GM23338 (cell line): ENCODE measurements around the gene RBM46. TPM values are rescaled to one million over a fixed set of nuclear protein-coding genes. Genes with fewer than 3 reads are reported as not detected.

Source experiments
- ATAC-seq: fragments of 200-7000 bp; cut with Tn5 transposase; 3 replicates; pipeline ENCODE4 v1.9.1; 2020
- DNase-seq: peaks from one replicate; pipeline ENCODE4 v3.0.0-alpha.2; 2015; ENCODE audit warnings: low spot score
- H2AFZ ChIP-seq: fragments of 200-600 bp; sonication (generic); 2 replicates; pipeline ENCODE4 v1.8.0; 2016; ENCODE audit warnings: antibody characterized with exemption, mild to moderate bottlenecking, moderate library complexity
- H3F3A ChIP-seq: fragments of 200-600 bp; sonication (generic); replicated peaks from 2 replicates; pipeline ENCODE4 v1.8.0; 2017; ENCODE audit warnings: antibody characterized with exemption, mixed run types, low read depth
- H3K27ac ChIP-seq: fragments of 200-600 bp; sonication (generic); 2 replicates; pipeline ENCODE4 v1.6.1; 2016; ENCODE audit warnings: low read depth
- H3K27me3 ChIP-seq: fragments of 200-600 bp; sonication (generic); 2 replicates; pipeline ENCODE4 v1.8.0; 2016; ENCODE audit warnings: mild to moderate bottlenecking, mixed run types, moderate library complexity; ENCODE audit not compliant: insufficient read depth
- H3K36me3 ChIP-seq: fragments of 200-600 bp; sonication (generic); 2 replicates; pipeline ENCODE4 v1.8.0; 2016; ENCODE audit warnings: mild to moderate bottlenecking; ENCODE audit not compliant: insufficient read depth
- H3K4me1 ChIP-seq: fragments of 200-600 bp; sonication (generic); 2 replicates; pipeline ENCODE4 v1.8.0; 2016; ENCODE audit warnings: mild to moderate bottlenecking, moderate library complexity; ENCODE audit not compliant: insufficient read depth
- H3K4me2 ChIP-seq: fragments of 200-600 bp; sonication (generic); 2 replicates; pipeline ENCODE4 v1.7.1; 2017; ENCODE audit warnings: mixed run types
- H3K4me3 ChIP-seq: fragments of 200-600 bp; sonication (generic); 2 replicates; pipeline ENCODE4 v1.6.1; 2016; ENCODE audit warnings: mixed run types
- H3K79me2 ChIP-seq: fragments of 200-600 bp; sonication (generic); replicated peaks from 2 replicates; pipeline ENCODE4 v1.8.0; 2017; ENCODE audit warnings: mild to moderate bottlenecking; ENCODE audit not compliant: insufficient read depth
- H3K9me2 ChIP-seq: fragments of 200-600 bp; sonication (generic); 2 replicates; pipeline ENCODE4 v1.8.0; 2017; ENCODE audit not compliant: insufficient read depth
- H4K20me1 ChIP-seq: fragments of 200-600 bp; sonication (generic); replicated peaks from 2 replicates; pipeline ENCODE4 v1.8.0; 2017; ENCODE audit warnings: mild to moderate bottlenecking; ENCODE audit not compliant: insufficient read depth
- H3K27ac Mint-ChIP-seq: 2 replicates; pipeline ENCODE4 v1.8.0; 2020; ENCODE audit warnings: inconsistent platforms, mild to moderate bottlenecking, moderate library complexity, mixed read lengths
- H3K27me3 Mint-ChIP-seq: 3 replicates; pipeline ENCODE4 v1.8.0; 2022; ENCODE audit warnings: low read depth, mild to moderate bottlenecking, moderate library complexity, mixed read lengths, inconsistent platforms; ENCODE audit not compliant: insufficient read depth, poor library complexity
- H3K36me3 Mint-ChIP-seq: 3 replicates; pipeline ENCODE4 v1.8.0; 2021; ENCODE audit warnings: low read depth, mild to moderate bottlenecking, inconsistent platforms, moderate library complexity, mixed read lengths
- H3K4me1 Mint-ChIP-seq: 3 replicates; pipeline ENCODE4 v1.8.0; 2020; ENCODE audit warnings: mild to moderate bottlenecking, inconsistent platforms, mixed read lengths
- H3K4me3 Mint-ChIP-seq: 3 replicates; pipeline ENCODE4 v1.8.0; 2021; ENCODE audit warnings: moderate library complexity, mild to moderate bottlenecking, inconsistent platforms, mixed read lengths
- H3K9me3 Mint-ChIP-seq: 3 replicates; pipeline ENCODE4 v1.8.0; 2020; ENCODE audit warnings: moderate library complexity, mild to moderate bottlenecking, inconsistent platforms, mixed read lengths
- CREB1 ChIP-seq: fragments of 250-450 bp; sonication (Bioruptor Pico); IDR thresholded peaks from 2 replicates; pipeline ENCODE4 v1.5.0; 2020; ENCODE audit warnings: low read depth, mild to moderate bottlenecking, moderate library complexity
- EZH2 ChIP-seq: fragments of 200-600 bp; sonication (generic); IDR thresholded peaks from one replicate; pipeline ENCODE4 v1.8.0; 2017; ENCODE audit warnings: antibody characterized with exemption, mild to moderate bottlenecking, low read depth; ENCODE audit not compliant: unreplicated experiment
- POLR2AphosphoS5 ChIP-seq: IDR thresholded peaks from 2 replicates; pipeline ENCODE4 v1.6.1; 2016; ENCODE audit warnings: antibody characterized with exemption, low read depth
- STAT1 ChIP-seq: IDR thresholded peaks from one replicate; pipeline ENCODE4 v1.6.1; 2016; ENCODE audit warnings: antibody characterized with exemption; ENCODE audit not compliant: unreplicated experiment
- ZNF114 ChIP-seq: fragments of 250-450 bp; sonication (Bioruptor Pico); IDR thresholded peaks from 2 replicates; pipeline ENCODE4 v1.5.0; 2020; ENCODE audit warnings: mild to moderate bottlenecking, moderate library complexity
- ZNF331 ChIP-seq: fragments of 250-450 bp; sonication (Bioruptor Pico); IDR thresholded peaks from 2 replicates; pipeline ENCODE4 v1.5.0; 2020; ENCODE audit warnings: low read depth, mild to moderate bottlenecking, moderate library complexity
- polyA plus RNA-seq: library from polyadenylated mRNA; unstranded; fragments of >200 nt; fragmentation: Nextera tagmentation; extraction: Ambion mirVana; gene quantifications from 2 replicates; pipeline ENCODE4 v1.2.1, GENCODE V29; 2016
- total RNA-seq: library from RNA; depleted of rRNA; stranded (reverse); fragments of >200 nt; shearing (Covaris generic); gene quantifications from 2 replicates; pipeline ENCODE4 v1.2.3, GENCODE V29; 2014
- TF ChIP-seq, protein P1 (sequence below): fragments of 250-450 bp; sonication (Bioruptor Pico); IDR thresholded peaks from 2 replicates; pipeline ENCODE4 v1.5.0; 2020; ENCODE audit warnings: mild to moderate bottlenecking, moderate library complexity
- TF ChIP-seq, protein P2 (sequence below): IDR thresholded peaks from 2 replicates; pipeline ENCODE4 v1.6.1; 2016; ENCODE audit warnings: antibody characterized with exemption
- TF ChIP-seq, protein P3 (sequence below): IDR thresholded peaks from one replicate; pipeline ENCODE4 v1.6.1; 2018; ENCODE audit warnings: antibody characterized with exemption; ENCODE audit not compliant: unreplicated experiment

The RBM46 gene
- total and polyA plus RNA-seq, 2 experiments from 2014 or later, result 22.9 to 42.4 TPM

DNA sequence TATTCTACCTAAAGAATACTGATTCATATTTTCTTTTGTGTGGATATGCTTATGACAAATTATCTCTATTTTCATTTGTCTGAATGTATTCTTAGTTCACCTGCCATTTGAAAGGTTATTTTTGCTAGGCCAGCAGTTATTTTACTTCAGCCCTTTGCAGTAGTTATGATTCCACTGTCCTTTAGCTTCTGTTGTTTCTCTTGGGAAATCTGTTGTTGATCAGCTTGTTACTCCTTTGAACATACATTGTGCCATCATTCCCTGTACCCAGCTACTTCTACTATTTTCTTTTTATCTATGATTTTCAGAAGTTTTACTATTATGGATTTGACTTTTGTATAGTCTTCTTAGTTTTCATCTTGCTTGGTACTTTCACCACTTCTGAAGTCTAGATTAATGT is 37.2 kb downstream of the RBM46 start:
- DNase-seq, result no peak
- H3K4me1 ChIP-seq, result no peaks in the 10 kb centered on the region
- no peaks in the 10 kb centered on the region for H3F3A ChIP-seq
- H3K4me3 ChIP-seq, result no peak overlapping the region
- H3K27ac Mint-ChIP-seq, result no peak overlapping the region
- H4K20me1 ChIP-seq, result no peaks in the 10 kb centered on the region
- no peaks in the 10 kb centered on the region for H3K27me3 ChIP-seq
- no peak overlapping the region for H3K4me2 ChIP-seq
- H2AFZ ChIP-seq, result no peak overlapping the region
- H3K79me2 ChIP-seq, result no peaks in the 10 kb centered on the region
- H3K36me3 Mint-ChIP-seq, result no peaks in the 10 kb centered on the region
- ATAC-seq, result no peak
- H3K27ac ChIP-seq, result no peak overlapping the region
- TF ChIP-seq, protein P1, sequence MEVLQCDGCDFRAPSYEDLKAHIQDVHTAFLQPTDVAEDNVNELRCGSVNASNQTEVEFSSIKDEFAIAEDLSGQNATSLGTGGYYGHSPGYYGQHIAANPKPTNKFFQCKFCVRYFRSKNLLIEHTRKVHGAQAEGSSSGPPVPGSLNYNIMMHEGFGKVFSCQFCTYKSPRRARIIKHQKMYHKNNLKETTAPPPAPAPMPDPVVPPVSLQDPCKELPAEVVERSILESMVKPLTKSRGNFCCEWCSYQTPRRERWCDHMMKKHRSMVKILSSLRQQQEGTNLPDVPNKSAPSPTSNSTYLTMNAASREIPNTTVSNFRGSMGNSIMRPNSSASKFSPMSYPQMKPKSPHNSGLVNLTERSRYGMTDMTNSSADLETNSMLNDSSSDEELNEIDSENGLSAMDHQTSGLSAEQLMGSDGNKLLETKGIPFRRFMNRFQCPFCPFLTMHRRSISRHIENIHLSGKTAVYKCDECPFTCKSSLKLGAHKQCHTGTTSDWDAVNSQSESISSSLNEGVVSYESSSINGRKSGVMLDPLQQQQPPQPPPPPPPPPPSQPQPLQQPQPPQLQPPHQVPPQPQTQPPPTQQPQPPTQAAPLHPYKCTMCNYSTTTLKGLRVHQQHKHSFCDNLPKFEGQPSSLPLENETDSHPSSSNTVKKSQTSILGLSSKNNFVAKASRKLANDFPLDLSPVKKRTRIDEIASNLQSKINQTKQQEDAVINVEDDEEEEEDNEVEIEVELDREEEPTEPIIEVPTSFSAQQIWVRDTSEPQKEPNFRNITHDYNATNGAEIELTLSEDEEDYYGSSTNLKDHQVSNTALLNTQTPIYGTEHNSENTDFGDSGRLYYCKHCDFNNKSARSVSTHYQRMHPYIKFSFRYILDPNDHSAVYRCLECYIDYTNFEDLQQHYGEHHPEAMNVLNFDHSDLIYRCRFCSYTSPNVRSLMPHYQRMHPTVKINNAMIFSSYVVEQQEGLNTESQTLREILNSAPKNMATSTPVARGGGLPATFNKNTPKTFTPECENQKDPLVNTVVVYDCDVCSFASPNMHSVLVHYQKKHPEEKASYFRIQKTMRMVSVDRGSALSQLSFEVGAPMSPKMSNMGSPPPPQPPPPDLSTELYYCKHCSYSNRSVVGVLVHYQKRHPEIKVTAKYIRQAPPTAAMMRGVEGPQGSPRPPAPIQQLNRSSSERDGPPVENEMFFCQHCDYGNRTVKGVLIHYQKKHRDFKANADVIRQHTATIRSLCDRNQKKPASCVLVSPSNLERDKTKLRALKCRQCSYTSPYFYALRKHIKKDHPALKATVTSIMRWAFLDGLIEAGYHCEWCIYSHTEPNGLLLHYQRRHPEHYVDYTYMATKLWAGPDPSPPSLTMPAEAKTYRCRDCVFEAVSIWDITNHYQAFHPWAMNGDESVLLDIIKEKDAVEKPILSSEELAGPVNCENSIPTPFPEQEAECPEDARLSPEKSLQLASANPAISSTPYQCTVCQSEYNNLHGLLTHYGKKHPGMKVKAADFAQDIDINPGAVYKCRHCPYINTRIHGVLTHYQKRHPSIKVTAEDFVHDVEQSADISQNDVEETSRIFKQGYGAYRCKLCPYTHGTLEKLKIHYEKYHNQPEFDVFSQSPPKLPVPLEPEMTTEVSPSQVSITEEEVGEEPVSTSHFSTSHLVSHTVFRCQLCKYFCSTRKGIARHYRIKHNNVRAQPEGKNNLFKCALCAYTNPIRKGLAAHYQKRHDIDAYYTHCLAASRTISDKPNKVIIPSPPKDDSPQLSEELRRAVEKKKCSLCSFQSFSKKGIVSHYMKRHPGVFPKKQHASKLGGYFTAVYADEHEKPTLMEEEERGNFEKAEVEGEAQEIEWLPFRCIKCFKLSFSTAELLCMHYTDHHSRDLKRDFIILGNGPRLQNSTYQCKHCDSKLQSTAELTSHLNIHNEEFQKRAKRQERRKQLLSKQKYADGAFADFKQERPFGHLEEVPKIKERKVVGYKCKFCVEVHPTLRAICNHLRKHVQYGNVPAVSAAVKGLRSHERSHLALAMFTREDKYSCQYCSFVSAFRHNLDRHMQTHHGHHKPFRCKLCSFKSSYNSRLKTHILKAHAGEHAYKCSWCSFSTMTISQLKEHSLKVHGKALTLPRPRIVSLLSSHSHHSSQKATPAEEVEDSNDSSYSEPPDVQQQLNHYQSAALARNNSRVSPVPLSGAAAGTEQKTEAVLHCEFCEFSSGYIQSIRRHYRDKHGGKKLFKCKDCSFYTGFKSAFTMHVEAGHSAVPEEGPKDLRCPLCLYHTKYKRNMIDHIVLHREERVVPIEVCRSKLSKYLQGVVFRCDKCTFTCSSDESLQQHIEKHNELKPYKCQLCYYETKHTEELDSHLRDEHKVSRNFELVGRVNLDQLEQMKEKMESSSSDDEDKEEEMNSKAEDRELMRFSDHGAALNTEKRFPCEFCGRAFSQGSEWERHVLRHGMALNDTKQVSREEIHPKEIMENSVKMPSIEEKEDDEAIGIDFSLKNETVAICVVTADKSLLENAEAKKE (CRISPR knock-in tag), result no peak
- TF ChIP-seq, protein P2, sequence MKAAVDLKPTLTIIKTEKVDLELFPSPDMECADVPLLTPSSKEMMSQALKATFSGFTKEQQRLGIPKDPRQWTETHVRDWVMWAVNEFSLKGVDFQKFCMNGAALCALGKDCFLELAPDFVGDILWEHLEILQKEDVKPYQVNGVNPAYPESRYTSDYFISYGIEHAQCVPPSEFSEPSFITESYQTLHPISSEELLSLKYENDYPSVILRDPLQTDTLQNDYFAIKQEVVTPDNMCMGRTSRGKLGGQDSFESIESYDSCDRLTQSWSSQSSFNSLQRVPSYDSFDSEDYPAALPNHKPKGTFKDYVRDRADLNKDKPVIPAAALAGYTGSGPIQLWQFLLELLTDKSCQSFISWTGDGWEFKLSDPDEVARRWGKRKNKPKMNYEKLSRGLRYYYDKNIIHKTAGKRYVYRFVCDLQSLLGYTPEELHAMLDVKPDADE, result no peak
- TF ChIP-seq ZNF331 (CRISPR knock-in tag) (no peak), CREB1 (CRISPR knock-in tag) (no peak), STAT1 (no peak), EZH2 (no peak), ZNF114 (CRISPR knock-in tag) (no peak), POLR2AphosphoS5 (no peak)
- TF ChIP-seq, protein P3, sequence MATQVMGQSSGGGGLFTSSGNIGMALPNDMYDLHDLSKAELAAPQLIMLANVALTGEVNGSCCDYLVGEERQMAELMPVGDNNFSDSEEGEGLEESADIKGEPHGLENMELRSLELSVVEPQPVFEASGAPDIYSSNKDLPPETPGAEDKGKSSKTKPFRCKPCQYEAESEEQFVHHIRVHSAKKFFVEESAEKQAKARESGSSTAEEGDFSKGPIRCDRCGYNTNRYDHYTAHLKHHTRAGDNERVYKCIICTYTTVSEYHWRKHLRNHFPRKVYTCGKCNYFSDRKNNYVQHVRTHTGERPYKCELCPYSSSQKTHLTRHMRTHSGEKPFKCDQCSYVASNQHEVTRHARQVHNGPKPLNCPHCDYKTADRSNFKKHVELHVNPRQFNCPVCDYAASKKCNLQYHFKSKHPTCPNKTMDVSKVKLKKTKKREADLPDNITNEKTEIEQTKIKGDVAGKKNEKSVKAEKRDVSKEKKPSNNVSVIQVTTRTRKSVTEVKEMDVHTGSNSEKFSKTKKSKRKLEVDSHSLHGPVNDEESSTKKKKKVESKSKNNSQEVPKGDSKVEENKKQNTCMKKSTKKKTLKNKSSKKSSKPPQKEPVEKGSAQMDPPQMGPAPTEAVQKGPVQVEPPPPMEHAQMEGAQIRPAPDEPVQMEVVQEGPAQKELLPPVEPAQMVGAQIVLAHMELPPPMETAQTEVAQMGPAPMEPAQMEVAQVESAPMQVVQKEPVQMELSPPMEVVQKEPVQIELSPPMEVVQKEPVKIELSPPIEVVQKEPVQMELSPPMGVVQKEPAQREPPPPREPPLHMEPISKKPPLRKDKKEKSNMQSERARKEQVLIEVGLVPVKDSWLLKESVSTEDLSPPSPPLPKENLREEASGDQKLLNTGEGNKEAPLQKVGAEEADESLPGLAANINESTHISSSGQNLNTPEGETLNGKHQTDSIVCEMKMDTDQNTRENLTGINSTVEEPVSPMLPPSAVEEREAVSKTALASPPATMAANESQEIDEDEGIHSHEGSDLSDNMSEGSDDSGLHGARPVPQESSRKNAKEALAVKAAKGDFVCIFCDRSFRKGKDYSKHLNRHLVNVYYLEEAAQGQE, result no peak
- H3K36me3 ChIP-seq, result no peaks in the 10 kb centered on the region
- no peaks in the 10 kb centered on the region; the same call in 2 of the 3 replicates for H3K9me3 Mint-ChIP-seq
- no peaks in the 10 kb centered on the region for H3K27me3 Mint-ChIP-seq
- no peaks in the 10 kb centered on the region; the same call in 2 of the 3 replicates for H3K4me1 Mint-ChIP-seq
- H3K4me3 Mint-ChIP-seq, result no peak overlapping the region
- H3K9me2 ChIP-seq, result no peaks in the 10 kb centered on the region
